CD1c-positive myeloid dendritic cell (primary cell): ENCODE measurements around the gene TMEM131.
"Not testable (repeated sequence)": the region's sequence is repeated elsewhere in the genome, so short reads cannot be mapped to it uniquely, and the experiment has no call there.

Experiments used
- DNase-seq: peaks from one replicate; pipeline ENCODE4 v3.0.0-alpha.2; 2016; ENCODE audit errors: extremely low spot score

Gene TMEM131

GRCh38 chr2:97911206-97911921, 84.4 kb downstream of the TMEM131 start:
- DNase-seq = peak; percentile 89

GRCh38 chr2:97910403-97911205, 85.1 kb downstream of the TMEM131 start:
- DNase-seq = no peak

GRCh38 chr2:97908208-97908676, 87.5 kb downstream of the TMEM131 start:
- DNase-seq = no peak

GRCh38 chr2:97907369-97908100, 88.2 kb downstream of the TMEM131 start:
- DNase-seq = peak; percentile 48

GRCh38 chr2:97906307-97906706, 89.4 kb downstream of the TMEM131 start:
- DNase-seq = no peak

GRCh38 chr2:97905294-97905693, 90.5 kb downstream of the TMEM131 start:
- peak; percentile 36 for DNase-seq

- DNase-seq = no peak
Measured at GRCh38 chr2:97901862-97902261, 93.9 kb downstream of the TMEM131 start.

- DNase-seq = no peak
Measured at GRCh38 chr2:97900806-97901205, 94.9 kb downstream of the TMEM131 start.

GRCh38 chr2:97893042-97893441, 102.7 kb downstream of the TMEM131 start:
- DNase-seq = not testable (repeated sequence)

GRCh38 chr2:97891611-97892010, 104.1 kb downstream of the TMEM131 start:
- DNase-seq = no peak

GRCh38 chr2:97889156-97889555, 106.6 kb downstream of the TMEM131 start:
- DNase-seq = no peak

GRCh38 chr2:97885841-97886240, 109.9 kb downstream of the TMEM131 start:
- no peak for DNase-seq

GRCh38 chr2:97880334-97880733, 115.4 kb downstream of the TMEM131 start:
- DNase-seq = no peak

GRCh38 chr2:97878865-97879264, 116.9 kb downstream of the TMEM131 start:
- no peak for DNase-seq

- not testable (repeated sequence) for DNase-seq
Measured at GRCh38 chr2:97878317-97878716, 117.4 kb downstream of the TMEM131 start.

- DNase-seq = no peak
Measured at GRCh38 chr2:97871096-97871780, 124.5 kb downstream of the TMEM131 start.

- DNase-seq = peak; percentile 13
Measured at GRCh38 chr2:97870396-97870843, 125.3 kb downstream of the TMEM131 start.

- DNase-seq = no peak
Measured at GRCh38 chr2:97869722-97870346, 125.9 kb downstream of the TMEM131 start.

GRCh38 chr2:97868986-97869721, 126.6 kb downstream of the TMEM131 start:
- DNase-seq = no peak

GRCh38 chr2:97863829-97864228, 131.9 kb downstream of the TMEM131 start:
- DNase-seq = no peak
